ENCODE results near the gene BACH2. TPM values are rescaled to one million over a fixed set of nuclear protein-coding genes. Genes with fewer than 3 reads are reported as not detected.

BACH2 gene
- total and polyA plus RNA-seq, 7 experiments from 2014 or later: 24.8 to 193 (median 117) TPM

DNA sequence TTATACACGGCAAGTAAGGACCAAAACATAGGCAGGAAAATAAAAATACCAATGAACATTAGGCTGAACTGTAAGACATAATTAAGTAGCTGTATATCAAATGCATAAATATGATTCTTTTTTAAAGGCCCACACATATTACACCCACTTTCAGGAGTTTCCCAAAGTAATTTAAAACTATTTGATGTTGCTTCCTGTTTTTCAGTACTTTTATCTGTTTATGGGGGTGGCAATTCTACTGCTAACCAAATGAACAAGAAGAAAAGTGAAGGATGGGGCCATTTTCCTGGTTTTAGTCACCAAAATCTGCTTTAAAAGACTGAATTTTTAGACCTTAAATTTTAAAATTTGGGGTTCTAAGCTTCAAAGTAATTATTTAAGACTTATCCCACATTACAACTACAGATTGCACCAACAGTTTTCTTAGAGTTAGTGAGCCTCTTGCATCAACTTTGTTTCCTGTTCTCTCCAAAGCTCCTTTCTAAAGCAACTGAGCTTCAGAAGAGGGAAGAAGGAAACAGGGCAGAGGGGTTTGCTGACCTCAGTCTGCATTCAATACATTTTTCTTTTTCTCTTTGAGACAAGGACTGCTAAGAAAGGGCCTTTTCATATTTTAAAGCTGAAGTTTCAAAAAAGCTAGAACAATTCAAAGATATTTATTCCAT, 191.0 kb downstream of the BACH2 start:
- Histone ChIP-seq H3K27ac (ENCODE audit: low read depth, low read length) (peak overlapping the region; percentile 15), H3K36me3 (ENCODE audit: control insufficient read depth in 2 of 3, insufficient read depth in 3 of 3, low read length in 3 of 3) (no peaks in the 10 kb centered on the region), H3K27me3 (ENCODE audit: control insufficient read depth in 2 of 2, insufficient read depth in 2 of 2, low read length in 2 of 2) (no peaks in the 10 kb centered on the region), H3K9me3 (ENCODE audit: control insufficient read depth in 2 of 3, low read length in 3 of 3) (no peaks in the 10 kb centered on the region), H3K4me3 (ENCODE audit: low read length) (no peak overlapping the region), H3K4me1 (ENCODE audit: control insufficient read depth in 2 of 2, insufficient read depth in 2 of 2, low read length in 2 of 2) (peaks cover 31 to 59% of the 10 kb centered on the region in 2 donors)
- Mint-ChIP-seq H3K27ac (peak overlapping the region; percentile 7 to 85 (median 64)), H3K4me3 (peak overlapping the region in 9 of 10 donors; percentile 9 to 77 (median 56)), H3K27me3 (no peaks in the 10 kb centered on the region), H3K36me3 (peaks cover 8 to 40% (median 35%) of the 10 kb centered on the region in 5 donors), H3K4me1 (peaks cover 43 to 97% (median 87%) of the 10 kb centered on the region in 7 donors), H3K9me3 (peaks cover 0 to 12% (median 0%) of the 10 kb centered on the region in 11 donors)
- ChIA-PET CTCF (interaction anchor here (0.5 to 1.8 kb wide), 4 partner anchors 11 to 165 kb away, joined by 3 to 5 read pairs (median 4); no protein-coding TSS in a partner anchor), POLR2A (interaction anchor here (0.5 to 2.8 kb wide), 6 partner anchors 8 to 131 kb away, joined by 3 to 11 read pairs (median 5); no protein-coding TSS in a partner anchor)
- intact Hi-C loops (cut with micrococcal nuclease): loop anchor here in 1 of 2 donors (5.0 kb wide), 1 partner anchor 72 kb away; no protein-coding TSS in a partner anchor
- DNase-seq: no peak
- ATAC-seq: no peak

DNA sequence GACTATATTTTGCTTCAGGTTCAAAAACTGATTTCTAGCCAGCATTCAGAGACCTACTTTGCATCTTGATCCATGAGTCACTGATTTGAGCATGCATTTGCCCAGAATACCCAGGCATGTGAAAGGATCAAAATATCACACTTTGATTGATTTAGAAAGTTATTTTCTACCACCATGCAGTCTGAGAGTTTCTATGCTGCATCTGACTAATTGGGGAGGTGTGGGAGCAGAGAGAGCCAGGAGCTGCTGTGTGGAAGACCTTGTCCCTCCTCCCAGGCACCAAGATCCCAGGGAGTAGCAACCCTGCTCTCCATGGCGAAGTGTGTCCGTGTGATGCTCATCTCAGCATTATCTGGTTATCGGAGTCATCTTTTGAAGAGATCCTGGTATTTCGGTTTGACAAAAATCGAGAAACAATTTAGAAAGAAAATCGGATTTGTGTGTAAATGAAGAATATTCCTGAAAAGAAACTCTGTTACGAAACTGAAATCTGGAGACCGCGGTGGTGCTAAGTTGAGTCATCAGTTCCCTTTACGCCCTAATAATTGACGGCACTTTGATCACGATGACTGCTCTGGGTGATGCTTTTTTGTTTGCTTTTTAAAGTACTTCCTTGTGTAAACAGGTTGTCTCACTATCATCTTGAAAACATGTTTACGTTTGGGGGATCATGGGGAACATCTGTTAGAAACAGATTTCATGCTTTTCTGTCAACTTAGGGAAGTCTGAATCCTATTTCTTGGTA, 193.4 kb downstream of the BACH2 start:
- DNase-seq (peak in 1 of 9 donors; percentile 41), ATAC-seq (peak; percentile 59)
- ChIA-PET CTCF (interaction anchor here (1.1 kb wide), 1 partner anchor 9 kb away, joined by 4 read pairs; no protein-coding TSS in a partner anchor), POLR2A (interaction anchor here (0.7 to 2.8 kb wide), 3 partner anchors 20 to 175 kb away, joined by 3 to 11 read pairs (median 4); no protein-coding TSS in a partner anchor)
- H3K27me3 ChIP-seq (ENCODE audit: control insufficient read depth in 2 of 2, insufficient read depth in 2 of 2, low read length in 2 of 2): no peaks in the 10 kb centered on the region
- peak overlapping the region; percentile 44 for H3K4me3 ChIP-seq (ENCODE audit: low read length)
- H3K27ac ChIP-seq (ENCODE audit: low read depth, low read length): no peak overlapping the region
- Mint-ChIP-seq H3K4me3 (peak overlapping the region in 9 of 10 donors; percentile 6 to 69 (median 51)), H3K4me1 (peaks cover 41 to 97% (median 84%) of the 10 kb centered on the region in 7 donors), H3K27ac (peak overlapping the region in 8 of 9 donors; percentile 33 to 85 (median 72)), H3K9me3 (peaks cover 0 to 7% (median 0%) of the 10 kb centered on the region in 11 donors), H3K36me3 (peaks cover 8 to 37% (median 37%) of the 10 kb centered on the region in 5 donors), H3K27me3 (no peaks in the 10 kb centered on the region)
- no peaks in the 10 kb centered on the region for H3K9me3 ChIP-seq (ENCODE audit: control insufficient read depth in 2 of 3, low read length in 3 of 3)
- H3K36me3 ChIP-seq (ENCODE audit: control insufficient read depth in 2 of 3, insufficient read depth in 3 of 3, low read length in 3 of 3): no peaks in the 10 kb centered on the region
- peaks cover 14 to 57% of the 10 kb centered on the region in 2 donors for H3K4me1 ChIP-seq (ENCODE audit: control insufficient read depth in 2 of 2, insufficient read depth in 2 of 2, low read length in 2 of 2)
- intact Hi-C loops (cut with micrococcal nuclease): loop anchor here in 1 of 2 donors (1.0 kb wide), 1 partner anchor 22 kb away; no protein-coding TSS in a partner anchor

DNA sequence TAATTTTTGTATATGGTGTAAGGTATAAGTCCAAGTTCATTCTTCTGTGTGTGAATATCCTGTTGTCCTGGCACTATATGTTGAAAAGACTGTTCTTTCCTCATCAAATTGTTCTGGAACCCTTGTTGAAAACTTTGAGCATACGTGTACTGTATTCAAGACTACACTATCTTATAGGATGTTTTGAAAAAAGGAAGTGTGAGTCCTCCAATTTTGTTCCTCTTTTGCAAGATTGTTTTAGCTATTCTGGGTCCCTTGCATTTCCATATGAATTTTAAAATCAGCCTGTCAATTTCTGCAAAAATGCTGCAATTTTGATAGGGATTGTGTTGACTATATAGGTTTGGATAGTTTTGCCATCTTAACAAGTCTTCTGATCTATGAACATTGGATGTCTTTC, 195.2 kb downstream of the BACH2 start:
- no peak for ATAC-seq
- Histone ChIP-seq H3K4me1 (ENCODE audit: control insufficient read depth in 2 of 2, insufficient read depth in 2 of 2, low read length in 2 of 2) (peaks cover 7 to 62% of the 10 kb centered on the region in 2 donors), H3K27me3 (ENCODE audit: control insufficient read depth in 2 of 2, insufficient read depth in 2 of 2, low read length in 2 of 2) (no peaks in the 10 kb centered on the region), H3K27ac (ENCODE audit: low read depth, low read length) (no peak overlapping the region), H3K9me3 (ENCODE audit: control insufficient read depth in 2 of 3, low read length in 3 of 3) (no peaks in the 10 kb centered on the region), H3K4me3 (ENCODE audit: low read length) (no peak overlapping the region), H3K36me3 (ENCODE audit: control insufficient read depth in 2 of 3, insufficient read depth in 3 of 3, low read length in 3 of 3) (no peaks in the 10 kb centered on the region)
- POLR2A ChIA-PET: interaction anchor here (1.1 kb wide), 1 partner anchor 9 kb away, joined by 4 read pairs; no protein-coding TSS in a partner anchor
- Mint-ChIP-seq H3K27me3 (peaks cover 0 to 4% (median 0%) of the 10 kb centered on the region in 5 donors), H3K36me3 (peaks cover 8 to 37% (median 33%) of the 10 kb centered on the region in 5 donors), H3K9me3 (peaks cover 0 to 7% (median 0%) of the 10 kb centered on the region in 11 donors), H3K4me1 (peaks cover 49 to 97% (median 86%) of the 10 kb centered on the region in 7 donors), H3K27ac (peak overlapping the region in 3 of 9 donors; percentile 19 to 45 (median 26)), H3K4me3 (no peak overlapping the region)
- intact Hi-C loops (cut with micrococcal nuclease): no loop called here
- no peak for DNase-seq
- CTCF ChIA-PET: no interaction called here

DNA sequence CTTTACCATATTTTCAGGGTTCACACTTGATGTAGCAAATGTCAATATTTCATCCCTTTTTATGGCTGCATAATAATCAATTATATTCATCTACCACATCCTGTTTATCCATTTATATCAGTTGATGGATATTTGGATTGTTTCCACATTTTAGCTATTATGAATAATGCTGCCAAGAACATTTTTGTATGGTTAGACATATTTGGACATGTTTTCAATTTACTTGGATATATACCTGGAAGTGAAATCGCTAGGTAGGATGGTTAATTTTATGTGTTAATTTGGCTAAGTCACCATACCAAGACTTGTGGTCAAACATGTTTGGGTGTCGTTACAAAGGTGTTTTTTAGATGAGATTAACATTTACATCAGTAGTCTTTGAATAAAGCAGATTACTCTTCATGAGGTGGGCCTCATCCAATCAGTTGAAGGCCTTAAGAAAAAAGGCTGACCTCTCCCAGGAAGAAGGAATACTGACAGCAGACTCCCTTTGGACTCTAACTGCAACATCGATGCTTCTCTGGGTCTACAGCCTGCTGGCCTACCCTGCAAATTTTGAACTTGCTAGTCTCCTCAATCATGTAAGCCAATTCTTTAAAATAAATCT, 196.5 kb downstream of the BACH2 start:
- intact Hi-C loops (cut with micrococcal nuclease): no loop called here
- CTCF ChIA-PET: no interaction called here

DNA sequence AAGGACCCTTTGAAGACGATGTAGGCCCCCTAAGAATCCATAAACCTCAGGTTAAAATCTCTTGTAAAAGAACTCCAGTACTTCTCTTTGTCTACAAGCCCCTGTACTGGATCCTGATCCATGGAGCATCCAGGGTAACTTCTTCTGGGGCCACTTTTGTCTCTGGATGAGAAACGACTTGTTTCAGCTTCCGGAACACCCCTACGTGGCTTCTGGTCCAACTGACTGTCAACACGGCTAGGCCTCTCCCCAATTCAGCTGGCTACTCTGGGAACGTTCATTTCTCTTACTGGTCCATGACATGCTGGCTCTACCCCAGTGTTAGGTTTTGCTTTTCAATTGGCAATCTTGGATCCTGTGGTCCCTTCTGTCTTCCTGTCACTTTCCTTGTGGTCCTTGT, 198.0 kb downstream of the BACH2 start:
- H3K9me3 Mint-ChIP-seq: peaks cover 0 to 7% (median 0%) of the 10 kb centered on the region in 11 donors
- POLR2A ChIA-PET: interaction anchor here (0.6 to 1.8 kb wide), 8 partner anchors 10 to 274 kb away, joined by 3 to 6 read pairs (median 4); no protein-coding TSS in a partner anchor
- H3K36me3 ChIP-seq (ENCODE audit: control insufficient read depth in 2 of 3, insufficient read depth in 3 of 3, low read length in 3 of 3): no peaks in the 10 kb centered on the region
- peak overlapping the region; percentile 4 for H3K27ac ChIP-seq (ENCODE audit: low read depth, low read length)
- H3K27ac Mint-ChIP-seq: peak overlapping the region; percentile 31 to 89 (median 78)
- H3K27me3 Mint-ChIP-seq: peaks cover 0 to 4% (median 0%) of the 10 kb centered on the region in 5 donors
- no peak overlapping the region for H3K4me3 ChIP-seq (ENCODE audit: low read length)
- intact Hi-C loops (cut with micrococcal nuclease): loop anchor here (1.0 to 5.0 kb wide), 5 partner anchors 13 to 379 kb away; no protein-coding TSS in a partner anchor
- peaks cover 54 to 97% (median 88%) of the 10 kb centered on the region in 7 donors for H3K4me1 Mint-ChIP-seq
- H3K27me3 ChIP-seq (ENCODE audit: control insufficient read depth in 2 of 2, insufficient read depth in 2 of 2, low read length in 2 of 2): no peaks in the 10 kb centered on the region
- H3K4me1 ChIP-seq (ENCODE audit: control insufficient read depth in 2 of 2, insufficient read depth in 2 of 2, low read length in 2 of 2): peaks cover 1 to 60% of the 10 kb centered on the region in 2 donors
- no peak for ATAC-seq
- CTCF ChIA-PET: interaction anchor here (0.5 to 1.5 kb wide), 7 partner anchors 8 to 295 kb away, joined by 3 read pairs; no protein-coding TSS in a partner anchor
- DNase-seq: no peak
- H3K4me3 Mint-ChIP-seq: peak overlapping the region in 8 of 10 donors; percentile 14 to 71 (median 38)
- no peaks in the 10 kb centered on the region for H3K9me3 ChIP-seq (ENCODE audit: control insufficient read depth in 2 of 3, low read length in 3 of 3)
- H3K36me3 Mint-ChIP-seq: peaks cover 2 to 31% (median 23%) of the 10 kb centered on the region in 5 donors

More for the DNA sequence above, 196.5 kb downstream of the BACH2 start:
- peaks cover 7 to 62% of the 10 kb centered on the region in 2 donors for H3K4me1 ChIP-seq (ENCODE audit: control insufficient read depth in 2 of 2, insufficient read depth in 2 of 2, low read length in 2 of 2)
- Mint-ChIP-seq H3K36me3 (peaks cover 8 to 38% (median 34%) of the 10 kb centered on the region in 5 donors), H3K4me3 (peak overlapping the region in 4 of 10 donors; percentile 44 to 71 (median 56)), H3K27me3 (peaks cover 0 to 4% (median 0%) of the 10 kb centered on the region in 5 donors), H3K9me3 (peaks cover 0 to 7% (median 0%) of the 10 kb centered on the region in 11 donors), H3K27ac (peak overlapping the region in 8 of 9 donors; percentile 2 to 81 (median 64)), H3K4me1 (peaks cover 58 to 97% (median 86%) of the 10 kb centered on the region in 7 donors)
- ATAC-seq (no peak), DNase-seq (no peak)
- no peak overlapping the region for H3K27ac ChIP-seq (ENCODE audit: low read depth, low read length)
- H3K4me3 ChIP-seq (ENCODE audit: low read length): no peak overlapping the region
- H3K27me3 ChIP-seq (ENCODE audit: control insufficient read depth in 2 of 2, insufficient read depth in 2 of 2, low read length in 2 of 2): no peaks in the 10 kb centered on the region
- H3K9me3 ChIP-seq (ENCODE audit: control insufficient read depth in 2 of 3, low read length in 3 of 3): no peaks in the 10 kb centered on the region
- H3K36me3 ChIP-seq (ENCODE audit: control insufficient read depth in 2 of 3, insufficient read depth in 3 of 3, low read length in 3 of 3): no peaks in the 10 kb centered on the region
- POLR2A ChIA-PET: interaction anchor here (1.6 kb wide), 1 partner anchor 16 kb away, joined by 5 read pairs; no protein-coding TSS in a partner anchor

Measured in naive thymus-derived CD4-positive, alpha-beta T cell (primary cell).